Measurements from ENCODE around the gene ZNF506.
"Not testable (repeated sequence)": the region's sequence is repeated elsewhere in the genome, so short reads cannot be mapped to it uniquely, and the experiment has no call there.

ZNF506 gene

DNA sequence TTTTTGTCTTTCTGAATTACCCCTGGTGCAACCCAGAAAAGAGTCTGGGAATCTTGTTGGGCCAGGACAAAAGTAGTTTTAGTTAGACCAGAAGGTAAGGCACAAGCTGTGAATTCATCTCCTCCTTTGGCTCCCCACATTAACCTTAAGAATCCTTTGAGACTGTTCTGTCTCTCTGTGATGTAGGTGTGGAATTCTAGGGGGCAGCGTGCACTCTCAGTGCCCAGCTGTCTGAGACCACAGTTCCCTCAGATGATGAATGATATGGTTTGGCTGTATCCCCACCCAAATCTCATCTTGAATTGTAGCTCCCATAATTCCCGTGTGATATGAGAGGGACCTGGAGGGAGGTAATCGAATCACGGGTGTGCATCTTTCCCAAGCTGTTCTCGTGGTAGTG, 43.9 kb downstream of the ZNF506 start:
- no peak for DNase-seq

- peak; percentile 95 for DNase-seq
Observed at GRCh38 chr19:19776206-19777008, 45.1 kb downstream of the ZNF506 start.

GRCh38 chr19:19775891-19776205, 45.7 kb downstream of the ZNF506 start:
- DNase-seq, result no peak

- DNase-seq, result no peak
Observed at GRCh38 chr19:19774354-19775033, 47.1 kb downstream of the ZNF506 start.

- not testable (repeated sequence) for DNase-seq
Observed at GRCh38 chr19:19771963-19772362, 49.6 kb downstream of the ZNF506 start.

- not testable (repeated sequence) for DNase-seq
Observed at GRCh38 chr19:19769971-19770370, 51.6 kb downstream of the ZNF506 start.

GRCh38 chr19:19758164-19758563, 63.4 kb downstream of the ZNF506 start:
- DNase-seq, result no peak

GRCh38 chr19:19752760-19753403, 68.7 kb downstream of the ZNF506 start:
- no peak for DNase-seq

DNA sequence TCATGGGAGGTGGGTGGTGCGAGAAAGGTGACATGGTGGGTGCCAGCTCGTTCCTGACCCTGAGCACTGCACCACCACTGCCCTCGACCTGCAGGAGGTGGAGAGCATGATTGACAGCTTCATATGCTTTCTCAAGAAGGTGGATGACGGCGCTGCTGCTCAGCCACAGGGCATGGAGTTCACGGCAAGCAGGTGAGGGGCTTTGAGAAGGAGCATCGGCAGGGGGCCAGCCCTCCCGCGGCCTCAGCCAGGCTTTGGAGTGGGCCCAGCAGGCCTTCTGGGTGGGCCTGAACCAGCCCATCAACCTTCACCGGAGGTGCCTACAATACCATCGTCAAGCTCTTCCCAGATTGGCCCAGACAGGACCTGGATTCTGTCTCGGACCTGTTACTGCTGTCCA, 69.7 kb downstream of the ZNF506 start:
- no peak for DNase-seq

- DNase-seq, result no peak
Observed at GRCh38 chr19:19750842-19751790, 70.4 kb downstream of the ZNF506 start.

- DNase-seq, result no peak
Observed at GRCh38 chr19:19749908-19750841, 71.4 kb downstream of the ZNF506 start.

DNA sequence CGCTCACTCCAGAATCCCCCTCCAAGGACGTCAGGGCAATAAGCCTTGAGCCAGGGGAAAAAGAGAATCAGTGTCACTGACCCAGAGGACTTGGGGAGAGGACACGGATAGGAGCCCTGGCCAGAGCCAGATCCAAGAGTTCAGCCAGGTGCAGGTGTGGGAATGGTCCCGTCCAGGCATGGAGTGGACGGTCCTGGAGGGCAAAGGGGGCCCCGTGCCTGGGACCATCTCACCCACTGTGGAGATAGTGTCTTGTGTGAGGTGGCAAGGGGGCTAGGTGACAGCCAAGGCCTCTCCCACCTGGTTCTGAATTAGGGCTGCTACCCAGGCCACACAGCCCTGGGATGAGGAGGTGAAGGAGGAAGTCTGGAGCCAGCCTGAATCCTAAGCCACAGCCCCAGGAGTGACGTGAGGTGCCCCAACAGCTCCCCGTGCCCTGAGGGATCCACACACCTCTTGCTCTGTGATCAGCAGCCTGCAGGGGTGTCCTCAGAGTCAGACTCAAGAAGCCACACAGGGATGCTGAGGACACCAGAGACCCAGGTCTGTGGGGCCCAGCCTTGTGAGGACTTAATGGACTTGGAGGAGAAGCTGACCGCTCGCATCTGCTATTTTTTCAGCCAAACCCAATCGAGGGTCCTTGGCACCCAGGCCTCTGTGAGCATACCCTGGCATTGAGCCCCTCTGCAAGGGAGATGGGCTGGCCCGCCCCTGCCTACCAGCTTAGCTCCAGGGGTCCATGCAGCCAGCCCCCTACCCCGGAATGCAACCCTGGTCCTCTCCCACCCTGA, 72.2 kb downstream of the ZNF506 start:
- no peak for DNase-seq

GRCh38 chr19:19748249-19748938, 73.2 kb downstream of the ZNF506 start:
- no peak for DNase-seq

- DNase-seq, result no peak
Observed at GRCh38 chr19:19747357-19748220, 74.0 kb downstream of the ZNF506 start.

DNA sequence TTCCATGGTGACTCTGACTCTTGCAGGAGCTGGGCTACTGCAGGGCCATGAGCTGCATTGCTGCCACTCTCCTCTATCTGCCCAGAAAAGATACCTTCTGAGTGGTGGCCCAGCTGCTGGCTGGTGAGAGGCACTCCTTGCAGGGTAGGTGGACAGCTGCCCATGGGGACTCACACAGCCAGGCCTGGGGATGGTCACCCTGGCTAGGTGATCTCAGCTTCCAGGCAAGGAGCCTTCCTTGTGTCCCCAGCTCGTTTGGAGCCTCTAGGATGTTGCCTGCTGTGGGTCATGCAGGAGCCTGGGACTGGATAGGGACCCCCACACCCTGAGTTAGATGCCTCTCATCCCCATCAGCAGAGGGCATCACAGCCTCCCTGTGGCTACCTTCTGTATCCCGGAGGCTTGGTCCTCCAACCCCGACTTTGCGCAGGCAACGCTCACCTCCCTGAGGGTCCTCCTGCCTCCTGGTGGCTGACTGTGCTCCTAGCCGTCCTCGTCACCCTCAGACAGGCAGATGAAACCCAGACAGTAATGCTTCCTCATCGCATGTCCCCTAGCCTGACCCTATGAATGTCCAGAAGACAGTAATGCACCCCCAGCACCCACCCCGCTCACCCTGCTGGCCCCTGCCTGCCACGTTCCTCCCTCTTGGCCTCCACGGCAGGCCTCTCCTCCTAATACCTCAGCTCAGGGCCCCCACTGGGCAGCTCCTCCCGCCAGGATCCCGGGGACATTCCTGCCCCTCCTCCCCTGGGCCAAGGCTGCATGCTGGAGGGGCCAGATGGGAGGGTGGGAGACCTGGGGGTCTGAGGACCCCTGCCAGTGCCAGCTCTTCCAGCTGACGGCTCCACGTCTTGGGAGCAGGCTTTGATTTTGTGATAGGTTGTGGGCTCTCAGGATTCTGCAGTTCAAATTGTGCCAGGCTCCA, 75.0 kb downstream of the ZNF506 start:
- DNase-seq, result no peak

- no peak for DNase-seq
Observed at GRCh38 chr19:19745496-19746285, 75.9 kb downstream of the ZNF506 start.

GRCh38 chr19:19744641-19745040, 76.9 kb downstream of the ZNF506 start:
- no peak for DNase-seq
